ENCODE results near the gene CDC6.

- no peak for TF ChIP-seq CTCF (IDR thresholded peaks at IDR 0.05; ENCODE audit: control extremely low read depth in 1 of 3, insufficient read depth in 1 of 3, low read depth in 1 of 3, low read length in 3 of 3)
- no peak for TF ChIP-seq ZNF274 (IDR thresholded peaks at IDR 0.05; ENCODE audit: borderline replicate concordance, extremely low read depth, low read length)
- TF ChIP-seq KDM1A (IDR thresholded peaks at IDR 0.05; ENCODE audit: borderline replicate concordance, low read length): no peak
Measured at GRCh38 chr17:40342504-40343218, 55.0 kb downstream of the CDC6 start.
